ENCODE data around the gene BEND6. TPM values are rescaled to one million over a fixed set of nuclear protein-coding genes. Genes with fewer than 3 reads are reported as not detected.
"Not testable (repeated sequence)": the region's sequence is repeated elsewhere in the genome, so short reads cannot be mapped to it uniquely, and the experiment has no call there.

BEND6 gene
- polyA plus RNA-seq, 4 donors, result 4.4 to 7.1 (median 5.5) TPM

GRCh38 chr6:56965126-56965525 lies 10.2 kb downstream of the BEND6 start:
- DNase-seq (ENCODE audit: low read depth in 4 of 4, low spot score in 2 of 4), result no peak

GRCh38 chr6:56970849-56971248 lies 15.9 kb downstream of the BEND6 start:
- no peak for DNase-seq (ENCODE audit: low read depth in 4 of 4, low spot score in 2 of 4)

DNA sequence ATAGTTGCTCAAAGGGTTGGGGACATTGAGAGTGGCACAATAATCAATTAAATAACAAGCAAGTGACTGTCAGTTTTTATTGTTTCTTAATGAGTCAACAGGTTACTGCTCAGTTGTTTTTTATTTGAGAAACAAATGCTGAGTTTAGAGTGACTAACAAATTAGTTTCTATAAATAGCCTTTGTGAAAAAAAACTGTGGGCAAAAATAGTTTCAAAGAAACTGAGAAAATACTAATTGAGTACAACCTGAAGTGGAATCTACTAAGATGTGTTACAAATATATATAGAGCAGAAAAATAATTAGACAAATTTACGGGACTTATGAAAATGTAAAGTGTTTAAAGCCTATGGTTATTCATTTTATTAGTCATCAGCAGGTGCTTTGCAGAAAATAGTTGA lies 22.3 kb downstream of the BEND6 start:
- DNase-seq (ENCODE audit: low read depth in 4 of 4, low spot score in 2 of 4), result no peak

- no peak for DNase-seq (ENCODE audit: low read depth in 4 of 4, low spot score in 2 of 4)
These were observed 23.6 kb downstream of the BEND6 start for GRCh38 chr6:56978530-56978929.

- no peak for DNase-seq (ENCODE audit: low read depth in 4 of 4, low spot score in 2 of 4)
These were observed 29.5 kb downstream of the BEND6 start for GRCh38 chr6:56984361-56984760.

DNA sequence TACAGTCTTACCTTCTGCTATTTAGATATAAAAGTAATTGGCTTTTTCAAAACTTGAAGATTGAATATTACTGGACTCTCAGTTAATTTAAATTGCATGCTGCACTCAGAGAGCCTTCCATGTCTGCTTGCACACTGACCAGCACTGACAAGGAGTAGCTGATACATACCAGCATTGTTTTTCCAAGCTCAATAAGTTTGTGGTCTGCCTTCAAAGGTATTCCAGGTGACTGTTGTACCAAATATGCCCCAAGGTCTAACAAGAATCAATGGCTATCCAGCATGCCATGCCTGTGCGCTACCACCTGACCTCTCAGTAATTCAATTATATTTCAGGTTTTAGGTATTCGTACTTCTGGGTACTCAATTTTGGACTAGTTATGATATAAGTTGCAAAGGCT lies 30.0 kb downstream of the BEND6 start:
- no peak for DNase-seq (ENCODE audit: low read depth in 4 of 4, low spot score in 2 of 4)

DNA sequence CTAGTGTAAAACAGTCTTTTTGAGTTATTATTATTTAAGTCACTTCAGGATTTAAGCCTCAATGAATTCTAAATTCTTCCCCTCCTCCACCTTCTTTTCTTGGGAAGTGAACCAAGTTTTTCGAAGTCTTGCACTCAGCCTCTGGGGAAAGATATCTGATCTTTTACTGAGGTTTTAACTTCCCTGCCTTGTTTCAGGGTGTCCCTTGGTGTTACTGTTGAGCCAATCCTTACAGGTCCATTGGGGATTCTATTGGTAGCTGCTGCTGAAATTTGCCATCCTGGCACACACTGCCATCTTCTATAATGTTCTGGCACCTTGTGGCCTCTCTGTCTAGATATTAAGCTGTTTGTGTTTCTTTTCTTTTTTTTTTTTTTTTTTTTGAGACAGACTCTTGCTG lies 31.7 kb downstream of the BEND6 start:
- no peak for DNase-seq (ENCODE audit: low read depth in 4 of 4, low spot score in 2 of 4)

DNA sequence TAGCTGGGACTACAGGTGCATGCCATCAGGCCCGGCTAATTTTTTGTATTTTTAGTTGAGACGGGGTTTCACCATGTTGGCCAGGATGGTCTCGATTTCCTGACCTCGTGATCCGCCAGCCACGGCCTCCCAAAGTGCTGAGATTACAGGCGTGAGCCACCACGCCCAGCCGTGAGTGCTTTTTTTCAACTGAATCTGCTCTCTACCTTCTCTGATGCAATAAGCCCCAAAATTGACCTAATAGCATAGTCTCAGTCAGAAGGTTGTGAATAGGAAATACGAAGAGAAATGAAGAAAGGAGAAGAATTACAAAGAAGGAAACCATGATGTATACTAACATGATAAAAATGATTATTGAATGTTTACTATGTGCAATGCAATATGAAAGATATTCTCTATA lies 33.2 kb downstream of the BEND6 start:
- no peak for DNase-seq (ENCODE audit: low read depth in 4 of 4, low spot score in 2 of 4)

- no peak for DNase-seq (ENCODE audit: low read depth in 4 of 4, low spot score in 2 of 4)
These were observed 37.1 kb downstream of the BEND6 start for GRCh38 chr6:56992036-56992435.

- no peak for DNase-seq (ENCODE audit: low read depth in 4 of 4, low spot score in 2 of 4)
These were observed 37.8 kb downstream of the BEND6 start for GRCh38 chr6:56992703-56993102.

DNA sequence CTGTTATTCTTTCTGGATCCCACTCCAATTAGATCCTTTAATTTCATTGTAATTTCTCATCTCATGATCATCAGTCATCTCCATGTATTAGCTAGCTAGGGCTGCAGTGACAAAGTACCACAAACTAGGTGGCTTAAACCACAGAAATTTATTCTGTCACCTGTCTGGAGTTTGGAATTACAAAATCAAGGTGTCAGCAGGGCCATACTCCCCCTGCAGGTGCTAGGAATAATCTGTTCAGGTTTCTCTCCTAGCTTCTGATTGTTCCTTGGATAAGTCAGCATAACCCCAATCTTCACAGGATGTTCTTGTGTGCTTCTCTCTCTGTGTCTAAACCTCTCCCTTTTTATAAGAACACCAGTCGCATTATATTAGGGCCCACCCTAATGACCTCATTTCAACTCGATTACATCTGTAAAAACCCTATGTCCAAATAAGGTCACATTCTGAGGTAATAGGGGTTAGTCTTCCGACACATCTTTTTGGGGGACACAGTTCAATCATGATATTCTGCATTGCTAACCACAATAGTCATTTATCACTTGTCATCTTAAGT lies 40.5 kb downstream of the BEND6 start:
- DNase-seq (ENCODE audit: low read depth in 4 of 4, low spot score in 2 of 4), result no peak

- no peak for DNase-seq (ENCODE audit: low read depth in 4 of 4, low spot score in 2 of 4)
These were observed 41.5 kb downstream of the BEND6 start for GRCh38 chr6:56996401-56996800.

DNA sequence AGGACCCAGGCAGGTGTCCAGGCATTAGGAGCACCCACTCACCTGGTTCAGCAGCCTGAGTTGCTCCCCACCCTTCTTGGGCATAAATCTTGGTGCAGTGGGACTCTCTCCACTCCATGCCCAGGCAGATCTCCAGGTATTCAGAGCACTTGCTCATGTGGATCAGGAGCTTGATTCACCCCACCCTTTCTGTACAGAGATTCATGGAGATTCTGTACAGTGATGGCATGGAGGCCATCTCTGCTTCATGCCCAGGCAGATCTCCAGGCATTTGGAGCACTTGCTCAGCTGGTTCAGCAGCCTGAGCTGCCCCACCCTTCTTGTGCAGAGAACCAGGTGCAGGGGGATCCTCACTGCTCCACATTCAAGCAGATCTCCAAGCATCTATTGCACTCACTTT lies 44.1 kb downstream of the BEND6 start:
- DNase-seq (ENCODE audit: low read depth in 4 of 4, low spot score in 2 of 4), result no peak

GRCh38 chr6:56999748-57000147 lies 44.8 kb downstream of the BEND6 start:
- not testable (repeated sequence) for DNase-seq (ENCODE audit: low read depth in 4 of 4, low spot score in 2 of 4)

DNA sequence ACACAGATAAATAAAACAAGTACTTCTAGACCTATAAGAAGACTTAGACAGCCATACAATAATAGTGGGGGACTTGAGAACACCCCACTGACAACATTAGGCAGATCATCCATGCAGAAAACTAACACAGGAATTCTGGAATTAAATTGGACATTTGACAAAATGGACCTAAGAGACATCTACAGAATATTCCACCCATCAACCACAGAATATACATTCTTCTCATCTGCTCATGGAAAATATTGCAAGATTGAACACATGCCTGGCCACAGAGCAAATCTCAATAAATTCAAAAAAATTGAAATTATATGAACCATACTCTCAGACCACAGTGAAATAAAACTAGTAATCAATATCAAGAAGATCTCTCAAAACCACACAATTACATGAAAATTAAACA lies 47.3 kb downstream of the BEND6 start:
- DNase-seq (ENCODE audit: low read depth in 4 of 4, low spot score in 2 of 4), result no peak

- DNase-seq (ENCODE audit: low read depth in 4 of 4, low spot score in 2 of 4), result no peak
These were observed 49.4 kb downstream of the BEND6 start for GRCh38 chr6:57004292-57004691.

DNA sequence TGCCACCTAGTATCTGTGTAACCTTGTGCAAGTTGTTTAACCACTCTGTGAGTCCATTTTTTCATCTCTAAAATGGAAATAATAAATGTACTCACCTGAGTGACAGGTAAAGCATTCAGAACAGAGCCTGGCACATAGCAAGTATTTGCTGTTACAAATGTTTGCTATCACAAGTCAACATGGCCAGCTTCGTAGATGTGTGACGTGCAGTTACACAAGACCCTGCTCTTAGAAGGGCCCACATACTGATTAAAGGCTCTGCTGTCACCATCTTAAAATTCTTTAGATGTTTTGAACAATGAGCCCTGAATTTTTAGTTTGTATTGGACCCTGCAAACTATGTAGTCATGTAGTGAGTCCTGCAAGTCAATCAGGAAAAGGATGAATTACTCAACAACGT lies 51.2 kb downstream of the BEND6 start:
- DNase-seq (ENCODE audit: low read depth in 4 of 4, low spot score in 2 of 4), result no peak

GRCh38 chr6:57008069-57008468 lies 53.2 kb downstream of the BEND6 start:
- not testable (repeated sequence) for DNase-seq (ENCODE audit: low read depth in 4 of 4, low spot score in 2 of 4)

DNA sequence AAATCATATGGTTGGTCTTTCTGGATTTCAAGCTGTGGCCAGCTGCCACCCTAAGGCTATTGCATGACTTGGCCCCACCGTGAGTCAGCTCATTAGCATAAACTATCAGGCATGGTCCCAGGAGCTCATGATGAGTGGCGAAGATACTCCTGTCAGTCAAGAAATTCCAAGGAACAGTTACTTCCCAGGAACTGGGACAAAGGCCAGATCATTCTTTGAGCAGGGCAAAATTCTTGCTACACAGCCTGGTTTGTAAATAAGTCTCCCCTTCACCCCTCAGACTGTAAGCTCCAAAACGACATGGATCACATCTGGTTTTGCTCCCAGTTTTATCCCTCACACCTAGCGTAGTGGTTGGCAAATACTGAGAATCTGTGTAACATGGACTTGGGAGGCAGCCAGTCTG lies 58.6 kb downstream of the BEND6 start:
- no peak for DNase-seq (ENCODE audit: low read depth in 4 of 4, low spot score in 2 of 4)

- no peak for DNase-seq (ENCODE audit: low read depth in 4 of 4, low spot score in 2 of 4)
These were observed 62.2 kb downstream of the BEND6 start for GRCh38 chr6:57017069-57017468.

- DNase-seq (ENCODE audit: low read depth in 4 of 4, low spot score in 2 of 4), result no peak
These were observed 62.9 kb downstream of the BEND6 start for GRCh38 chr6:57017841-57018240.

DNA sequence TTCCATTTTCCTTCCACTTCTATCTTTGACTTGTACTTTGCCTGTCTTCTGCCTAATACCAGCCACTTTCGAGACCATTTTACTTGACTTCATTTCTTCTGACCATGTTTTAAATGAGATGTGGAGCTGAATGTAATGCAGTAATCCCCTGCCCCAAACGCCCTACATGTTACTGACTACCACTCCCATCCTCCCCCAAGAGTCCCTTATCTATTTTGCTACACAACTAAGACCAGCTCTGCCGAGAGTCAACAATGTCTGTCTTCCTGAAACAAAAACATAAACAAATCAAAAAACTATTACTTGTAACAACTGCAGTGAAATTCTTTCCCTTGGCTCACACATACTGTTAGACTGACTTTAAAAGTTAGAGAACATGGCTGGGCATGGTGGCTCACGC lies 64.5 kb downstream of the BEND6 start:
- DNase-seq (ENCODE audit: low read depth in 4 of 4, low spot score in 2 of 4), result no peak

- DNase-seq (ENCODE audit: low read depth in 4 of 4, low spot score in 2 of 4), result peak in 1 of 4 donors; percentile 13
These were observed 66.3 kb downstream of the BEND6 start for GRCh38 chr6:57021086-57021720.
